GM19468 (cell line): ENCODE results near the gene NEUROD2.
"Not testable (repeated sequence)": the region's sequence is repeated elsewhere in the genome, so short reads cannot be mapped to it uniquely, and the experiment has no call there.

Source experiments
- ATAC-seq: cut with Tn5 transposase; IDR thresholded peaks from one replicate; pipeline ENCODE4 v1.9.1; 2021; ENCODE audit warnings: mild to moderate bottlenecking, moderate library complexity, moderate number of reproducible peaks; ENCODE audit not compliant: unreplicated experiment; ENCODE audit errors: extremely low read depth

NEUROD2 gene

DNA sequence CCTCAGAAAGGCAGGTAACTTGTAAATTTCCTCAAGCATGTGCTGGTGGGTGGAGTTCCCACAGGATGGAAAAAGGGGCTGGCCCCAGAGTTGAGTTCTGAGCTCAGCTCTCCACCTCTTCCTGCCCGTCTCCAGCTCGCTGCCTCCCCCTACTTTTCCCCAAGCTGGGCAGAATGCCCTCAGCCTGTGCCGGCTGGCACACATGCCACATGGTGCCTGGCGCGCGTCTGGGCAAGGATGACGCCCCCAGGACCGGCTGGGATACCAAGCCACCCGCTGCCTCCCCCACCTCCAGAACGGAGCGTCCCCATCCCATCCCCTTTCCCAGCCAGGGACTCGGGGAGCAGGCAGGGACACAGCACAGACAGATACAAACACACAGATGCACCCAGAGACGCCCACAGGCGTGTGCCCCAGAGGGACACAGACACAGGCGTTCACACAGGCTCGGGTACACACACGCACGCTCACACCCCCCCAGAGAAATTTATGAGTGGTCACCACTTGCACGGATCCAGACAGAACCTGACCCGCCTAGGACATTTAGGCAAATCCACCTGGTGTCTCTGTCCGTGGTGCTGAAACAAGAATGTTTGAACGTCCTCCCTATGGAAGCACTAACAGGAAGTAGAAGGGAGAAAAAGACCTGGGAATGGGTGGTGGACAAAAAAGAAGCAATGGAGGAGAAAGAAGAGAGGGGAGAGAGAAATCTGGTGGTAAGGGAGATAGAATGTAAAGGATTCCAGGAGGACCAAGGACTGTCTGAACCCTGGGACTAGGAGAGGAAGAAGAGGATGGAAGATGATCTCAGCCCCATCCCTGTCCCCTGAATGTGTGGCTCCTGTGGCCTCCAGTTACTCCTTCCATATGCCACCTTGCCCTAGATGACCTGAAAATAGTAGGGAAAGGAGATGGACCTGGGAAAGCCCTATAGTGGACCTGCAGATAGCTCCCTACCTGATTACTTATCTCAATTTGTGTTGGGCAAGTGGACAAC, 15.5 kb downstream of the NEUROD2 start:
- no peak for ATAC-seq

DNA sequence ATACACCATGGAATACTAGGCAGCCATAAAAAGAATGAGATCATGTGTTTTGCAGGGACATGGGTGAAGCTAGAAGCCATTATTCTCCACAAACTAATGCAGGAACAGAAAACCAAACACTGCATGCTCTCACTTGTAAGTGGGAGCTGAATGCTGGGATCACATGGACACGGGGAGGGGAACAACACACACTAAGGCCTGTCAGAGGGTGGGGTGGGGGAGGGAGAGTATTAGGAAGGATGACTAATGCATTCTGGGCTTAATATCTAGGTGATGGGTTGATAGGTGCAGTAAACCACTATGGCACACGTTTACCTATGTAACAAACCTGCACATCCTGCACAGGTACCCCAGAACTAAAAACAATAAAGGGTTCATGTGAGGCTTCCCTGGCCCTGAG, 17.5 kb downstream of the NEUROD2 start:
- ATAC-seq = not testable (repeated sequence)

DNA sequence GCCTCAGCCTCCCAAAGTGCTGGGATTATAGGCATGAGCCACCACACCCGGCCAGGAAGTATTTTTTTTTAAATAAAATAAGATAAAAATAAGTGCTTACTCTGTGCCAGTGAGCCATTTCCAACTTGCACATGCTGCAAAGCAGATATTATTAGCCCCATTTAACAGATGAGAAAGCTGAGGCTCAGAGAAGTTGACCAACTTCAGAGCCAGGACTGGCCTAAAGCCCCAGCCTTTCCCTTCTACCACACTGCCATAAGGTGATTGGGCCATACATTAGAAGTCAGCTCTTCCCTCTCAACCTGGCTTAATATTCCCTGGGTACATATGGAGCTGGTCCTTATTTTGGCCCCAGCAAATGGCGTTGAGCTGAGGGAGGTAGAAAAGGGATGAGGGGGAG, 25.1 kb downstream of the NEUROD2 start:
- no peak for ATAC-seq

DNA sequence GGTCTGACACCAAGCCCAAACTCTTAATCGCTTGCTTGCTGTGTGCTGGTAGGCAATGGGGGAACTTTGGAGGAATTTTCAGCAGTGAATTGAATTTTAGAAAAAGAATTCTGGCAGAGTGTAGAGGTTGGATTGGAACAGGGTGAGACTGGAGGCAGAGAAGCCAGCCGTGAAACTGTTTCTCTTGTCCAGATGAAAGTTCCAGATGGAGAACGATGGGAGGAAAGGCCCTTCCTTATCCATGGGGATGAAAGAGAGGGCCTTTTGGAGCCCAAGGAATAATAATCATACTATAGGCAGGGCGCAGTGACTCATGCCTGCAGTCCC, 26.0 kb downstream of the NEUROD2 start:
- no peak for ATAC-seq

DNA sequence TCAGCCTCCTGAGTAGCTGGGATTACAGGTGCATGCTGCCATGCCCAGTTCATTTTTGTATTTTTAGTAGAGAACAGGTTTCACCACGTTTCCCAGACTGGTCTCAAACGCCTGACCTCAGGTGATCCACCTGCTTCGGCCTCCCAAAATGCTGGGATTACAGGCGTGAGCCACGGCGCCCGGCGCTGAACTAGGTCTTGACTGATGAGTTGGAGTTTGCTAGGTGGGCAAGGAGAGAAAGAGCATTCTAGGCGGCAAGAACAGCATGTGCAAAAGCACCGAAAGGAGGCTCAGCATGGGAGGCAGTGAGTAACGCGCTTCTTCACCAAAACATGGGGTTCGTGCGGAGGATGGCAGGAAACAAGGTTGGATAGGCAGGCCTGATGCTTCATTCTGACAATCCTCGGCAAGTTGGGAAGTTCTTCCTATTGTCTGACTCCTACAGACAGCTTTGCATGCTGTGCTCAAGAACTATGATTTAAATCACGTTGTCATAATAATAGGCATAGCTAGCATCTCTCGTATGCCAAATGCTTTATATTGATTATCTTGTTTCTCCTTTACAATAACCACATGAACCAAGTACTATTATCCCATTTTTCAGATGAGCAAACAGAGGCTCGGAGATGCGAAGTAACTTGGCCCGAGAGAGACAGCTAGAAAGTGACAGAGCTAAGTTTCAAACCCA, 26.5 kb downstream of the NEUROD2 start:
- no peak for ATAC-seq

DNA sequence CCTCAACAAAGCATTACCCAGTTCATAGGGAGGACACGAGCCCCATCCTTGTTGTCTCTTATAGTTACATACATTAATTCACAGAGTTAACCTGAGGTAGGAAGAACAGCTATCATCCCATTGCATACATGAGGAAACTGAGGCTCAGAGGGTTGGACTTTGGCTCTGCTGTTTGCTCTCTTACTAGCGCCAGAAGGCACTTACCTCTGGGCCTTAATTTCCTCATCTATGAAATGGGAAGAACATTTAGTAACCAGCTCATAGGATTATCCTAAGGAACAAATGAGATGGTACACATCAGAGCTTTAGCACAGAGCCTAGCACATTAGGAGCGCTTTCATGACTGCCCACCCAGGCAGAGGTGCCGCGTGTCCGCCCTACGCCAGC, 27.6 kb downstream of the NEUROD2 start:
- ATAC-seq = no peak

DNA sequence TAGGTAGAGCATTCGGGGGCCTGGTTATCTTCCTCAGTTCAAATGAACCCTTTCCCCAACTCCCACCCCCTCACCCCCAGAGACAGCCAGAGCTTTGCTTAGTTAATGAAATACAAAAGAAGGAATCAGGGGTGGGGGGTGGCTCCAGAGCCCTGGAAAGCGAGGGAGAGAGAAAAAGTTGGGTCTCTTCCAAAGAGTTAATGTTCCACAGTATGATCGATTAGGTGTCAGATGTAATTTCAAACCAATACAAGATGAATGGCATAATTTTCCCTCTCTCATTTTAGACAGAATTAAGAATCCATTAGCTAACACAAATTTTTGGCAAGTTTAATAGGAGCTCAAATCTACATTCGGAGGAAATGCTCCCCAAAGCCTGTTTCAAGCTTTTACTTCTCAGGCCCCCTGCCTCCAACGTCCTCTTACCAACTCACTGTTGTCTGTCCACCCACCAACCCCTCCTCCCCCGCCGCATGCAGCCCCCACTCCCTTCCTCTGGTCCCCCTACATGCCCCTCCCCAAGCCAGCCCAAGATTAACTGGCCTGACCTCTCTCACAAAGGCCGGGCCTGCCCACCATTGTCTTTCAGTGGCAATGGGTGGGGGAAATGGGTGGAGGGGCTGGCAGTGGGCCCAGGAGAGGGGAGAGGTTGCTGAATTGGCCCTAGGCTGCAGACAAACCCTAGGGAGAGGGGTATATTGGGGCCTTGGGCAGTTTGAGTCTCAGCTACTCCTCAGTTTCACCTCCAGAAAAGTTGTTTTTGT, 28.2 kb downstream of the NEUROD2 start:
- ATAC-seq = no peak

DNA sequence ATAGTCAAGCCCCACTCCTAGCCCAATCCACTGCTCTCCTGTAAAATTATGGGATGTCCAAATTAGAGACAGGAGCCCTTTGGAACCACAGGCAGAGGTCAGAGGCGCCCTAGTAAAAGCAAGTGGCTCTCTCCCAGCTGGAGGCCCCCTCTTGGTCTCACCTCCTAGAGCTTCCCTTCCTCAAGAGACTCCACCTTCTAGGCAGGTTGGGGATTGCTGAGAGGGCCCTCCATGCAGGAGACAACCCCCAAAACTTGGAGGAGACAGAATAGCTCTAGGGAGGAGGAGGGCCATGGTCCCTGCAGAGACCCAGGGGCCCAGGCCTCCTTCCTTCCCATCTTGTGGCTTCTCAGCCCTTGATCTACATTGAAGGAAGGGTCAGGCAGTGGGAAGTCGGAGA, 29.4 kb downstream of the NEUROD2 start:
- no peak for ATAC-seq

DNA sequence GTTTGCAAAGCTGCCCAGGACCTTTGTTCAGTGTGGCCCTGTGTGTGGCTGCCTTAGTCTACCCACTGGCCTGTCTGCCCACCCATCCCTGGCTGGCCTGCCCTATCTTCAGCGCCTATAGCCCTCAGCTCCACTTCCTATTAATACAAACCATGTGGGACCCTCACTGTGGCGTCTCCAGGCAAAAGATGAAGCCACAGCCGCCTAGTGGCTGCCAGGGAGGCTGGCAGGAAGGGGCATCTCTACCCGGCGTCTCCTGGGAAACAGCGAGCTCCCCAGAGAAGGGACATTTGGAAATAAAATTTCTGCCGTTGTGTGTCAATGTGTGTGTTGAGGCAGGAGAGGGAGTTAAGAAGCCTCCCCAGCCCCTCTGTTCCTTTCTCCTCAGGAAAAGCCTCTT, 31.5 kb downstream of the NEUROD2 start:
- ATAC-seq = no peak

DNA sequence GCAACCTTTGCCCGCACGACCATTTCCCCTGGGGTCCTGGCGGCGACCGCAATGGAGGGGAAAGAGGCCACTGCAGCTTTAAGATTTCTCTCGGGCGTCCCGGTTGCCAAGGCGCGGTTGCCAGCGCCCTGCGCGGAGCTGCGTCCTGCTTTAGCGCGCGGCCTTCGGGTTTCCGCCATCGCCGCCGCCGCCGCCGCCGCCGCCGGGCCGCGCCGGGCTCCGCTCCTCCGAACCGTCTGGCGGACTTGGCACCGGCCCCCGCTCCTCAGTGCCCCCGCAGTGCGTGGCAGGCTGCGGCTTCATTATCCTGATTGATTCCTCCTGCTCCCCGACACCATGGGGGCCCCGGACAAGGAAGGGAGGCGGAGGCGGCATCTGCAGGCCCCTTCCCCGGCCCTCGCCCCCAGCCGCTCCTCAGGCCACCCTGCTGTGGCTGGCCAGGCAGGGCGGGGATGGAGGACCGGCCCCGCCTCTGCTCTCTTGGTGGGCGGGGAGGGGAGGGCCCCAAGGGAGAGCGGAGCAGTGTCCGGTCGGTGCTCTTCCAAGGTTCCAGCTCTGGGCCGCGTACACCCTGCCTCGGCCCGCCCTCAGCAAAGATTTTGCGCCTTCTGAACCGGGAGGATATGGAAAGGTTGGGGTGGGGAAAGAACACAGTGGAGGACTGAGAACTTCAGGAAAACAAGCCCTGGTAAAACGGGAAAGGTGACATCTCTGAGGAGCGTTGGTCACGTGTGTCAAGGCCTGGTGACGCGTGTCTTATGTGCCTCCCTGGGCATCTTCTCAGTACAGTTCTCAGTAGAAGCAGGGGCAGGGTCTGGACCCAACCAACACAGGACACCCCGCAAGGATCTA, 34.0 kb downstream of the NEUROD2 start:
- ATAC-seq = no peak

DNA sequence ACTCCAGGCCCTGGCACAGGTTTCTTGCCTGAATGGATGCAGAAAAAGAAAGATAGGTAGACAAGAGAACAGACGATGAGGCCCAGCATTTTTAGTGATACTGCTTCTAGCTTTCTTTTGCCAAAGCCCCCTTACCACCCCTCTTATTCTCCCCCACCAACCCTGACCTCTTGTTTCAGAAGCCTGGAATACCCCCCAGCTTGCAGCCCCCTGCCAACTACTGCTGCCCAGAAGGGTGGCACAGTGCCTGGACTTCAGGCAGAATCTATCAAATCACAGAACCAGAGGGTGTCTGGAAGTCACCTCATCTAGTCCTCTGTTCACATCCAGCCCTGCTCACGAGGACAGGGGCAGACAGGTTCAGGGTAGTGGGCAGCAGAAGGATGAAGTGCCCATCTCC, 35.6 kb downstream of the NEUROD2 start:
- no peak for ATAC-seq

DNA sequence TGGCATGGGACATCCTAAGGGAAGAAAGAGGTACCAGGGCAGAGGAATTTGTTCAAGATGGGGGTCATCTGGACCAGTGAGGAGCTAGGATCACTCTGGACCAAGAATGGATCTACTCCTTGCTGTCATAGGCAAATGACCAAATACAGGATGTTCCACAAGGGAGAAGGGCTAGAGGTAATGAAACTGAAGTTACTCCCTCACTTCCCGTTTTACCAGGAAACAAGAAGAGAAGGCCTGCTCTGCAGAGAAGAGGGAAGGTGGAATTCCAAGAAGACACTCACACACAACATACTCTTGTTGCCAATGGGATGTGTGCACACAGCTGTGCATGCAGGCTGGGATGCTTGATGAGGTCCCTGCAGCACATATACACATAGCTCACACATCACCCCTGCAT, 38.6 kb downstream of the NEUROD2 start:
- ATAC-seq = no peak

DNA sequence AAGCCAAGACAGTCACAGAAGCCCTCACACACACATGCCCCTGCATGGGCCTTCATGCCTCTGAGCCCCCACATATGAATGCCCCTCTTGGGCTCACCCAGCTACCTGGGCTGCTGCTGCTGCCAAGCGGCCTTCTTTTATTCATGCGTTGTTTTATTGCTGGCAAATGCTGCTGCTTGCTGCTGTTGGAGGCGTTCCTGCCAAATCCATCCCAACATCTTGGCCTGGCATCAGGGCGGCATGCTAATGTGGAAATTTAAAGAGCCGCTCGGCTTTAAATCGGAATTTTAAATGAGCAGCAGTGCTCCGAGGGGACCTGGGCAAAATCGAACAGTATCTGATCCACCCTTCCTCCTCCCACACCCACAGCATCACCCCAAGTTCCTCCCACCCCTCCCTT, 39.0 kb downstream of the NEUROD2 start:
- no peak for ATAC-seq

DNA sequence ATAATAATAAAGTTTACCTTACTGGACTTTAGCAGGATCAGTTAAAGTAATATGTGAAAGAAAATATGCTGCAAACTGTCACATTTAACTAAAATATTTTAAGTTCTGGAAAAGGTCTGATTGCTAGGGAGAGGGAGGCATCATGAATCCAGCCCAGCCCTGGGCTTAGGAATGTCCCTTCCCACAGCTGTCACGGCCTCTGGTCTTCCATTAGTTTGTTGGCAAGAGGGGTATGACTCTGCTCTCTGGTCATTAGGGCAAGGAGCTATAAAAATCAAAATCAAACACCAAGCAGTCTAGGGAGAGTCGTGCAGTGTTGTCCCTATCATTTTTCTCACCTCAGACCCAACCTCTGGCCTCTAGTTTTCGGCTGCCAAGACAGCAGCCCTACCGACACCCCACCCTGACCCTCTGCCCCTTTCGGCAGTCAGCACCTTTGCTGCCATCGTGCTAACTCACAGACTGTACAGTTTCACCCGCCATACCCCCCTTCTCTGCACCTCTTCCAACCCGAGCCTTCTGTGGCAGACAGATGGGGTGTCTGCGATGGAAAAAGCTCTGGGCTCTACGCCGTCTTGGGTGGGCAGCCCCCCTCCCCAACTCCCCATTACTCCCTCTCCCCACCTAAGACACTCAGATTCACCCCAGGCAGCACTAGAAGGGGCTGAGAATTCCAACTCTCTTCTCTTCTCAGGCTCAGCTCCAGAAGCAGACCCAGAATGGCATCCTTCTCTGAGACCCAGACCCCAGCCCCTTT, 41.4 kb downstream of the NEUROD2 start:
- ATAC-seq = no peak

DNA sequence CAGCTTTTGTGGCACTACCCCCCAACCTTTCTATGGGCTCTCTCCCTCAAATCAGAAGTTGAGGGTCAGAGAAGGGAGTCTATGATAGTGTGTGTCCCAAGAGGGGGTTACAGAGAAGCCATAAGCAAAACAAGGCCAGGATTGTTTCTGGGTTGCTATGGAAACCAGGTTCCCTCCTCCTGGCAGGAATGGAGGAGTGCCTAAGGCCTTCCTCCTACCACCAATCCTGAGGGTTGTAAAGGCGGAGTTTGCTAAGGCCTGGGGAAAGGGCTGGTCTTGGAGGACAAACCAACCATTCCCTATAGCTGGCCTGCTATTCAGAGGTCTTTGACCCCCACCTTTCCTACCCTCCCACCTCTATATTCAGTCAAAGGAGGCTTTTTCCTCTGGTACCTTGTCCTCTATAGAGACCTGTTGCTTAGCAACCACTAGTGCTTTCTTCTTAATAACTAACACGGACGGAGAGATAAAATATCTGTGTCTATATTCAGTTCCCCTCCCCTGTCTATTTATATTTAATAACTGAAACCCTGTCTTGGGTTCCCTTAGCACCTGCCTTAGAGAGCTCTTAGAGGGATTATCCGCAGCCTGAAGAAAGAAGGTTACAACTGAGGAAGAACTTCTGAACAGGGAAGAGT, 43.4 kb downstream of the NEUROD2 start:
- ATAC-seq = no peak

DNA sequence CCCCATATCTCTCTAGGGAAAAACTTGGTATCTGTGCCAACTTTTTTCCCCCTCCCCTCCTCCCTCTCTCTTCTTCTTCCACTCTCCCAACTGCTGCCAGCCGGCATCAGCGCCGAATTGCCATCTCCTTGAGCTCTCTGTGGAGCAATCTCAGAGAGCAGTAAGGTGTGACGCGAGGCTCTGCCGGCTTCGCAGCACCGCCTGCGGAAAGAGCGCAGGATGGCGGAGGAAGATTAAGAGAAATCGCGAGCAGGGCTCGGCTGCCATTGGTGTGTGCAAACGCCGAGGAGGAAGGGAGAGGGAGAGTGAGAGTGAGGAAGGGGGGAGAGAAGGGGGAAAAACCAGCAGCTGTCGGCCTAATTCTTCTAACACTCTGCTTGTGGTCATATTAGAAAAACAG, 44.2 kb downstream of the NEUROD2 start:
- ATAC-seq = no peak

DNA sequence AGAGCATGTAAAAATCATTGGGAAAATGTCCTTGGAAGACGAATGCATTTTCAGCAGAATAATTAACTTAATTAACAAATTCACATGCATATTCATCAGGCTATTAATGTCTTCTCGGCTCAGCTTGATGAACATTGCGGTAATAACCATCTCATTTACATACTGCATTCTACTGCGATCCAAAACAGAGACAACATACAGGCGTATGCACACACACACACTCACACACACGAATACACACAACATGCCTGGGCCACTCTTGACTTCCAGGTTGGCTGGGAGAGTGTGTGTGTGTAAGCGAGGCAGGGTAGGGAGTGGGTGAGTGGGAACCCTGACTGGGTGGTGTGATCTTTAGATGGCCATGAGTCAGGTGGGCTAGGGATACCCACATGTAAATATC, 44.7 kb downstream of the NEUROD2 start:
- no peak for ATAC-seq

DNA sequence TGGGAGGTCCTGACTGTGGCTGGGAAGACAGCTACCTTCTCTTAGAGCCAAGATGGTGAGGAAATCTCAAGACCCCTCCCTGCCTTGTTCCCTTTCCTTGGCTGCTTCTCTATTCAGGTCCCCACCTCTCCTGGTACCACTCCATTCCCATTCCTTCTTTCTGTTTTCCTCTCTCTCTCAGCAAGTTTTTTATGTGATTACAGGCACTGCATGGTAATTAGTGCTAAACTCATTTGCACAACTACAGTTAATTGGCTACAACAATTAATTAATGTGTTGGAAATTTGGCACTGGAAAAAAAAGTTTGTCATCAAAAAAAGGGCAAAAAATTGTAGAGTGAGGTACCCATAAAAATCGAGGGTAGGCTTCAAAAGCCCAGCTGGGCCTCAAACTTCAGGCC, 45.3 kb downstream of the NEUROD2 start:
- ATAC-seq = no peak

DNA sequence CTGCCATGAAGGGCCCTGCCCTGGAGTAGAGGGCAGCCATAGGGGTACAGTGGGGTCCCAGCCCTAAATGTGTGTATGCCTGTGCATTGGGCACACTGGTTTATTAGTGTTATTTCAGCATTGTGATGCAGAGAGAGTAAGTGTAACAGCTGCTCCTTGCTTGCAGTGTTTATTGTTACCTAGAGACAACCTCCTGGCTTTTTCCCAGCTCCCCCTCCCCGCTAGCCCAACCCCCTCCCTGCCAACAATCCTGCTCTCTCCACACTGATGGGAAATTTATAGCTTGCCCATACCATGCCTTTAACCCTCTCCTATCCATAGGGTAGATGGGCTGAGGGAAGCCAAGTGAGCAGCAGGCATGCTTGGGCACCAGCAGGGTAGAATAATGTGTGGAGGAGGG, 51.3 kb downstream of the NEUROD2 start:
- ATAC-seq = no peak
